Stomach smooth muscle (tissue), 2 donors: ENCODE measurements around the gene SNAPC2.
"Not testable (repeated sequence)": the region's sequence is repeated elsewhere in the genome, so short reads cannot be mapped to it uniquely, and the experiment has no call there.

Source experiments
- H3K27ac ChIP-seq: one replicate; pipeline ENCODE4 v1.7.0; 2013; ENCODE audit warnings: mild to moderate bottlenecking, low read length, inconsistent platforms
- H3K27me3 ChIP-seq, 2 donors: one replicate each; pipeline ENCODE4 v1.7.0; 2013; ENCODE audit warnings: low read length in 2 of 2; ENCODE audit not compliant: insufficient read depth in 2 of 2, control insufficient read depth in 1 of 2
- H3K36me3 ChIP-seq, 2 donors: one replicate each; pipeline ENCODE4 v1.7.0; 2013; ENCODE audit warnings: low read length in 2 of 2; ENCODE audit not compliant: control insufficient read depth in 2 of 2, insufficient read depth in 2 of 2
- H3K4me1 ChIP-seq: one replicate; pipeline ENCODE4 v1.7.0; 2013; ENCODE audit warnings: low read length; ENCODE audit not compliant: control insufficient read depth, insufficient read depth
- H3K4me3 ChIP-seq, 2 donors: one replicate each; pipeline ENCODE4 v1.7.0; 2013; ENCODE audit warnings: low read length in 2 of 2
- H3K9ac ChIP-seq, 2 donors: one replicate each; pipeline ENCODE4 v1.7.0; 2013; ENCODE audit warnings: low read length in 2 of 2, mild to moderate bottlenecking in 1 of 2
- H3K9me3 ChIP-seq, 2 donors: one replicate each; pipeline ENCODE4 v1.7.0; 2013; ENCODE audit warnings: low read length in 2 of 2; ENCODE audit not compliant: control insufficient read depth in 2 of 2
- donor health status: healthy.
- donor health status: Pancreatic carcinoma.

SNAPC2 gene

DNA sequence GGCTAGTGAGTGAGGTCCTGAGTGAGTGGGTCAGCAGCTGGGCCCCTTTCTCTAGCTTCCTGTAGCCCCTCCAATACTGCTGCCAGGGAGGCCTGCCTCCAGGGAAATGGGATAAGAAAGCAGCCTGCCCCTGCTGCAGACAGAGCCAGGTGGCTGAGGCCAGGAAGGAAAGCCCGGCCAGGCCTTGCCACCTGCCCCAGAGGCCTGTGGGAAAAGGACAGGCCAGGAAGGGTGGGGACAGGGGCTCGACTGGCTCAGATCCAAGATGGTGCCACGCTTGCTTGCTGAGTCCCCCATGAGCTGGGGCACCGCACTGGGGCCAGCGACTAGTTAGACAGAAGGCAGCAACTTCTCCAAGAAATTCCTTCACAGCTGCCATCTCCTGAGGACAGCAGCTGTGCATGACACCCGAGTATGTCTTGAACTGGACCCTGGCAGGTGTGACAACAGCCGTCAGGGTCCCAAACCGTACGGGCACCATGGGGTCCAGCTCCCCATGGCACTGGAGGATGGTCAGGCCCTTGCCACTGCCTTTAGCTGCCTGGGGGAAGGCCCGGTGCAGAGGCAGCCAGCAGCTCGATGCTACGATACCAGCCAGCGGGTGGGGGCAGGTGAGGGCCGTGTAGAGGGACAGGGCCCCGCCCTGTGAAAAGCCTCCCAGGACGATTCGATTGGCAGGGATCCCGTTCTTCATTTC, 40.9 kb upstream of the SNAPC2 start:
- Histone ChIP-seq H3K36me3 (no peaks in the 10 kb centered on the region), H3K27ac (no peak overlapping the region), H3K4me3 (no peak overlapping the region)

DNA sequence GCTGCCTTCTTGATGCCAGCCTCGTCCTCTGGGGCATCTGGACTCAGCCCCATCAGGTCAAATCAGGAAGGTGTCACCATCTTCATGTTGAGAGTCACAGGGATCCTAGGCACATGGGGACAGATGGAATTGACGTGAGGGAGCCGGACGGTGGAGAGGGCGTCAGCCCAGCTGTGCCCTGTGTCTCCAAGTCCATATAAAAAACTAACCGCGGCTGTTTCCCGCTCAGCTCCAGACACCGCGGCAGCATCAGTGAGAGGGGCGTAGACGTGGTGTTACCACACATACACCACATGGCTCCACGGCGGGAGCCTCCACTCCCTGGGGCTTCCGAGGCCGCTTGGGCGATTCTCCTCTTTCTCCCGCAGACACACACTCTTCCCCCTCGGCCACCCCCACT, 40.3 kb upstream of the SNAPC2 start:
- Histone ChIP-seq H3K9ac (no peak overlapping the region), H3K36me3 (no peaks in the 10 kb centered on the region), H3K27me3 (peaks cover 3% of the 10 kb centered on the region in 2 donors), H3K4me1 (no peaks in the 10 kb centered on the region), H3K9me3 (peaks cover 0 to 3% of the 10 kb centered on the region in 2 donors), H3K4me3 (no peak overlapping the region), H3K27ac (no peak overlapping the region)

More for the DNA sequence above, 40.9 kb upstream of the SNAPC2 start:
- H3K27me3 ChIP-seq: peaks cover 7 to 8% of the 10 kb centered on the region in 2 donors
- no peaks in the 10 kb centered on the region for H3K4me1 ChIP-seq
- H3K9me3 ChIP-seq: peaks cover 0 to 3% of the 10 kb centered on the region in 2 donors
- H3K9ac ChIP-seq: no peak overlapping the region

DNA sequence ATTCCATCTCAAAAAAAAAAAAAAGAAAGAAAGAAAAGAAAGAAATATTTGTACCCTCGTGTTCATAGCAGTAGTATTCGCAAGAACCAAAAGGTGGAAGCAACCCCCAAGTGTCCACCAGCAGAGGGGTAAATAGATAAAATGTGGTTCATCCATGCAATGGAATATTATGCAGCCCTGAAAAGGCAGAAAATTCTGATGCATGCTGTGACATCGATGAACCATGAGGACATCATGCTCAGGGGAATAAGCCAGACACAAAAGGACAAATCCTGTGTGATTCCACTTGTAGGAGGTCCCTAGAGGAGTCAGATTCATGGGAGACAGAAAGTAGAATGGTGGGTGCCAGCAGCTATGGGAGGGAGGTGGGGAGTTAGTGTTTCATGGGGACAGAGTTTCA, 38.2 kb upstream of the SNAPC2 start:
- Histone ChIP-seq H3K4me3 (no peak overlapping the region), H3K27ac (no peak overlapping the region), H3K9me3 (peaks cover 0 to 3% of the 10 kb centered on the region in 2 donors), H3K36me3 (no peaks in the 10 kb centered on the region), H3K27me3 (no peaks in the 10 kb centered on the region), H3K4me1 (no peaks in the 10 kb centered on the region), H3K9ac (no peak overlapping the region)

DNA sequence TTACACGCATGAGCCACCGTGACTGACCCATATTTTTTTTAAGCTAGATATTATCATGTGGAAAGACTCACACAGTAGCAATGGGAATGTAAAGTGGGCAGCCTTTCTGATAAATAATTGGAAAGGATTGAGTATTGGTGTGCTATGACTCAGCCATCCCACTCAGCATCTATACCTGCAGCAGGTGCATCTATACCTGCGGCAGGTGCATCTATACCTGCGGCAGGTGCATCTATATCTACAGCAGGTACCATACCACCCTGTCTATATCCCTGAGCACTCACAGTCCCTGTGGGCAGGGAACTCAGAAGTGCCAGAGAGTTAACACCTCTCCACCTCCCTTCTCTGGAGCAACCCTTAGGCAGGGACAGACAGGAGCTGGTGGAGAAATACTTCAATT, 37.0 kb upstream of the SNAPC2 start:
- peaks cover 0 to 3% of the 10 kb centered on the region in 2 donors for H3K9me3 ChIP-seq
- H3K27me3 ChIP-seq: peaks cover 4 to 5% of the 10 kb centered on the region in 2 donors
- H3K4me1 ChIP-seq: no peaks in the 10 kb centered on the region
- H3K36me3 ChIP-seq: no peaks in the 10 kb centered on the region
- no peak overlapping the region for H3K27ac ChIP-seq
- no peak overlapping the region for H3K9ac ChIP-seq
- H3K4me3 ChIP-seq: no peak overlapping the region

DNA sequence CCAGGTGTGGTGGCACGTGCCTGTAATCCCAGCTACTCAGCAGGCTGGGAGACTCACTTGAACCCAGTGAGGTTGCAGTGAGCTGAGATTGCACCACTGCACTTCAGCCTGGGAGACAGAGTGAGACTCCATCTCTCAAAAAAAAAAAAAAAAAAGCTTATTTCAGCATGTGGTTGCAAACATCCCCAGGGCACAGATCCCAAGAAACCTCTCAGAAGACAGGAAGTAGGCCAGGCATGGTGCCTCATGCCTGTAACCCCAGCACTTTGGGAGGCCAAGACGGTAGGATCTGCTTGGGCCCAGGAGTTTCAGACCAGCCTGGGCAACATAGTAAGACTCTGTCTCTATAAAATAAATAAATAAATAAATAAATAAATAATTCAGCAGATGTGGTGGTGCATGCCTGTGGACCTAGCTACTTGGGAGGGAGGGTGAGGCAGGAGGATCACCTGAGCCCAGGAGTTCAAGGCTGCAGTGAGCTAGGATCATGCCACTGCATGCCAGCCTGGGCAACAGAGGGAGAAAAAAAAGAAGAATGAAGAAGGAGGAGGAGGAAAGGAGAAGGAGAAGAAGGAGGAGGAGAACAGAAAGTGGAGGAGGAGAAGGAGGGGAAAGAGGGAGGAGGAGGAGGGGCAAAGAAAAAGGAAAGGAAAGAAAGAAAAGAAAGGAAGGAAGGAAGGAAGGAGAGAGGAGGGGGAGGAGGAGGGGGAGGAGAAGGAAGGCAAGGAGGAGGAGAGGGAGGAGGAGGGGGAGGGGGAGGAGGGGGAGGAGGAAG, 36.2 kb upstream of the SNAPC2 start:
- H3K36me3 ChIP-seq: no peaks in the 10 kb centered on the region
- no peak overlapping the region for H3K4me3 ChIP-seq
- no peak overlapping the region for H3K27ac ChIP-seq

DNA sequence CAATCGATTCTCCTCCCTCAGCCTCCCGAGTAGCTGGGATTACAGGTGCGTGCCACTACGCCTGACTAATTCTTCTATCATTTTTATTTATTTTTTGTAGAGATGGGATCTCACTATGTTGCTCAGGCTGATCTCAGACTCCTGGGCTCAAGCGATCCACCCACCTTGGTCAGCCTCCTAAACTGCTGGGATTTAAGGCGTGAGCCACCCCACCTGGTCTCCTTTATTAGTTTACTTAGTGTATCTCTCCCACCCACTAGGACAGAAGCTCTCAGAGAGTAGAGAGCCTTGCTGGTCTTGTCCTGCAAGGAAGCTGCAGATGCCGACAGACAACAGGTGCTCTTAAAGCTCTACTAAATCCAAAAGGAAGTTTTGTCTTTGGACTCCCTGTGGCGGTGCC, 34.3 kb upstream of the SNAPC2 start:
- Histone ChIP-seq H3K36me3 (no peaks in the 10 kb centered on the region), H3K9me3 (peaks cover 0 to 3% of the 10 kb centered on the region in 2 donors), H3K27ac (no peak overlapping the region), H3K27me3 (peaks cover 10 to 13% of the 10 kb centered on the region in 2 donors), H3K4me3 (no peak overlapping the region), H3K4me1 (no peaks in the 10 kb centered on the region), H3K9ac (no peak overlapping the region)

More for the DNA sequence above, 36.2 kb upstream of the SNAPC2 start:
- Histone ChIP-seq H3K27me3 (peaks cover 9 to 13% of the 10 kb centered on the region in 2 donors), H3K9me3 (peaks cover 0 to 3% of the 10 kb centered on the region in 2 donors), H3K9ac (no peak overlapping the region), H3K4me1 (no peaks in the 10 kb centered on the region)

DNA sequence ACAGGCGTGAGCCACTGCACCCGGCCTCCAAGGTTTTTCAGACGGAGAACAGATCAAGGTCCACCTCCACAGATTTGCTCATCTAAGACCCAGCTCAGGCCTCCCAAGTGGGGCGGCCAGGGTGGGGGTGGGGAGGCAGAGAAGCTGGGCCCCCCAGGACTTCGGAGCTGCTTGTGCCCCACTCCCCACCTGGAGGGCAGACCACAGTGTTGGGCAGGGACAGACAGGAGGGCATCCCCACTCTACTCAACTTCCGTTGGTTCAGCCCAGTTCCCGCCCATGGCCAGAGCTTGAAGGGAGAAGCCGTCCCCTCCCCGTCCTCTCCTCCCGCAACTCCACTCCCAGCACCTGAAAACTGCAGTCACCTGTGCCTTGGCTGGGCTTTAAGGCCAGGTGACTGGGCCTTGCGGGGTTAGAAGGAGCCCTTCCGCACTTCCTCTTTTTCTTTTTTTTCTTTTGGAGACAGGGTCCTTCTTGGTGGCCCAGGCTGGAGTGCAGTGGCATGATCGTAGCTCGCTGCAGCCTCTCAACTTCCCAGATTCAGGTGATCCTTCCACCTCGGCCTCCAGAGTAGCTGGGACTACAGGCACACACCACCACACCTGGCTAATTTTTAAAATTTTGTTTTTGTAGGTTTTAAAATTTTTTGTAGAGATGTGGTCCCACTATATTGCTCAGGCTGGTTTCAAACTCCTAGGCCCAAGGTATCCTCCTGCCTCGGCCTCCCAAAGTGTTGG, 32.6 kb upstream of the SNAPC2 start:
- H3K27me3 ChIP-seq: peaks cover 10 to 13% of the 10 kb centered on the region in 2 donors
- H3K4me1 ChIP-seq: no peaks in the 10 kb centered on the region
- no peaks in the 10 kb centered on the region for H3K36me3 ChIP-seq
- H3K9me3 ChIP-seq: no peaks in the 10 kb centered on the region
- H3K27ac ChIP-seq: no peak overlapping the region
- H3K4me3 ChIP-seq: no peak overlapping the region
- H3K9ac ChIP-seq: no peak overlapping the region

DNA sequence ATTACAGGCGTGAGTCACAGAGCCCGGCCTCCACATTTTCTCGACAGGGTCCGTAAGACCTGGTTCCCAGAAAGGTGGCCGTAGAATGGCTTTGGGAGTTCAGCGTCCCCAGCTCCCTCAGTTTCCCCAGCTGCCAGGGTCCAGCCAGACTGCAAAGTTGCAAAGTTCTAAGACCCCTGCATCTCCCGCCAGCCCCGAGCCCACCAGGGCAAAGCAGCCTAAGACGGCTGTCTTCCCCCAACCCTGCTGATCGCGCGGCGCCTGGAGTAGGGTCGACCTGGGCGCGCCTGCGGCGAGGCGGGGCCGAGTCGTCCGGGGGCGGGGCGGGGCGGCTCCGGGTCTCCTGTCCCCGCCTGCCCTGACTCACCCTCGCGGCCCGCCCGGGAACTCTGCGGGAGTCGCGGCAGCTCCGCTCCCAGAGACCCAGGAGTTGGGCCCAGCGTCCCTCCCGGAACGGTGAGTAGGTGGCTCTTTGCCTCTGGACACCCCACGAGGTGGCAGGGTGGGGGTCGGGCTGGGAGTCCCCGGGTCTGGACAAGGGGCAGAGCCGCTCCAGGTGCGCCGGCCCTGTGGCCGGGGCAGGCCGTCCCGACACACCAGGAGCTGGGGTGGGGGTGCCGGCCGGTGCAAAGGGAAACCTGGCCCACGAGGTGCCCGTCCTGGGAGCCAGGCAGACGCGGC, 31.9 kb upstream of the SNAPC2 start, which contains the start of gene LRRC8E:
LRRC8E (plus strand) TSS at position 366 of the 681 bp plus-strand sequence. CDS start 7,094 bp downstream, outside the sequence.
- Histone ChIP-seq H3K4me3 (no peak within 1 kb of the TSS), H3K4me1 (no peaks in the 10 kb centered on the region), H3K9me3 (no peaks in the 10 kb centered on the region), H3K9ac (no peak within 1 kb of the TSS), H3K27me3 (peaks cover 10 to 13% of the 10 kb centered on the region in 2 donors), H3K36me3 (no peaks in the 10 kb centered on the region), H3K27ac (no peak within 1 kb of the TSS)

DNA sequence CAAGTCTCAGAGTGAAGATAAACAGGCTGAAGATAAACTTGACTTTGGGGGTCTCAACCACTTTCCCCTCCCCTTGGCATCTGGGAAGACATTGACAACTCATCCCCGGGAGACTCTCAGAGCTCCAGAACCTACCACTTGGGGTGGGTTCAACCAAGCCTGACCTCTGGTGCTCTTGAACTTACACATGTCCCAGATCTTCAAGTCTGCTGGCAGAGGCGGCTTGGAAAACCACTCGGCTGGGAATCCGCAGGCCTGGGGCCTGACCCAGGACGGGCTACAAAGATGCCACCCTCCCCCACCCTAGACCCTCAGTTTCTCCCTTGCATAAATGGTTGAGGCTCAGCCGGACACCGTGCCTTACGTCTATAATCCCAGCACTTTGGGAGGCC, 31.3 kb upstream of the SNAPC2 start:
- H3K27ac ChIP-seq: no peak overlapping the region
- no peak overlapping the region for H3K4me3 ChIP-seq
- H3K4me1 ChIP-seq: no peaks in the 10 kb centered on the region
- H3K9ac ChIP-seq: no peak overlapping the region
- no peaks in the 10 kb centered on the region for H3K9me3 ChIP-seq
- peaks cover 13% of the 10 kb centered on the region in 2 donors for H3K27me3 ChIP-seq
- no peaks in the 10 kb centered on the region for H3K36me3 ChIP-seq

DNA sequence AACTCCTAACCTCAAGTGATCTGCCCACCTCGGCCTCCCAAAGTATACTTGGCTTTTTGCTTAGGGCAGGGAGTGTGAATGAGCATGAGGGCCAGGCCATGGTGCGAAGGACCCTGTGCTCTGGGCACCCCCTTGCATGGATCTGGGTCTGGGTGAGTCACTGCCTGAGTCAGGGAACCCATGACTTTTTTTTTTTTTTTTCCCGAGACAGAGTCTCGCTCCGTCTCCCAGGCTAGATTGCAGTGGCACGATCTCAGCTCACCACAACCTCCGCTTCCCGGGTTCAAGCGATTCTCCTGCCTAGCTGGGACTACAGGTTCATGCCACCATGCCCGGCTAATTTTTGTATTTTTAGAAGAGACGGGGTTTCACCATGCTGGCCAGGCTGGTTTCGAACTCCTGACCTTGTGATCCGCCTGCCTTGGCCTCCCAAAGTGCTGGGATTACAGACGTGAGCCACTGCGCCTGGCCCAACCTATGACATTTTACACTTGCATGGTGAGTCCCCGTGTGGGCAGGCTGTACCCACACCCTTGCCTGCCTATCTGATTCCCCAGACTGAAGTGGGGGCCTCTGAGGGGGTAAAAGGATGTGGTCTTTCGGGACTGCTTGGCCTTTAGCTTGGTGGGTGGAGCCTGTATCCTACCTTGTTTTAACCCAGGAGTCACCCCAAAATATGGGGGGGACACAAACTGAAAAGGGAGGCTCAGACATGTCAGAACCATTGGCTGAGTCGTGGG, 26.6 kb upstream of the SNAPC2 start:
- not testable (repeated sequence) for H3K4me1 ChIP-seq, H3K27ac ChIP-seq, H3K9me3 ChIP-seq, H3K4me3 ChIP-seq, H3K9ac ChIP-seq, H3K36me3 ChIP-seq
- peaks cover 7 to 18% of the 10 kb centered on the region in 2 donors for H3K27me3 ChIP-seq
